CD4-positive, alpha-beta T cell treated with Interferon alpha-2 for 1 hour (primary cell): ENCODE data around the gene QSER1.

ENCODE experiments used
- DNase-seq, 2 donors: peaks; one replicate each; pipeline ENCODE4 v3.0.0-alpha.2; 2020 to 2022

Gene QSER1

GRCh38 chr11:32890843-32891656 lies 1.6 kb upstream of the QSER1 start:
- DNase-seq, result no peak

- DNase-seq, result no peak
Measured at GRCh38 chr11:32891657-32892354, 805 bp upstream of the QSER1 start.

- DNase-seq, result no peak
Measured at GRCh38 chr11:32893093-32893342, 407 bp downstream of the QSER1 start.

- peak; percentile 32 to 49 for DNase-seq
Measured at GRCh38 chr11:32893343-32894148, 935 bp downstream of the QSER1 start.

GRCh38 chr11:32894149-32894827 lies 1.7 kb downstream of the QSER1 start:
- peak in 1 of 2 donors; percentile 55 for DNase-seq

GRCh38 chr11:32894921-32895320 lies 2.3 kb downstream of the QSER1 start:
- no peak for DNase-seq

GRCh38 chr11:32895471-32895870 lies 2.9 kb downstream of the QSER1 start:
- no peak for DNase-seq

- no peak for DNase-seq
Measured at GRCh38 chr11:32897103-32897502, 4.5 kb downstream of the QSER1 start.

GRCh38 chr11:32899438-32899837 lies 6.8 kb downstream of the QSER1 start:
- DNase-seq, result no peak

GRCh38 chr11:32902089-32902665 lies 9.6 kb downstream of the QSER1 start:
- no peak for DNase-seq

- no peak for DNase-seq
Measured at GRCh38 chr11:32905028-32905667, 12.5 kb downstream of the QSER1 start.

- DNase-seq, result no peak
Measured at GRCh38 chr11:32908619-32909018, 16.0 kb downstream of the QSER1 start.

GRCh38 chr11:32911413-32911812 lies 18.8 kb downstream of the QSER1 start:
- DNase-seq, result no peak

GRCh38 chr11:32913445-32913844 lies 20.8 kb downstream of the QSER1 start:
- no peak for DNase-seq

GRCh38 chr11:32916361-32916760 lies 23.8 kb downstream of the QSER1 start:
- DNase-seq, result no peak

GRCh38 chr11:32916994-32917393 lies 24.4 kb downstream of the QSER1 start:
- DNase-seq, result no peak

- DNase-seq, result no peak
Measured at GRCh38 chr11:32918427-32918826, 25.8 kb downstream of the QSER1 start.

GRCh38 chr11:32919338-32919737 lies 26.7 kb downstream of the QSER1 start:
- DNase-seq, result no peak

GRCh38 chr11:32920570-32920969 lies 28.0 kb downstream of the QSER1 start:
- DNase-seq, result no peak

GRCh38 chr11:32921204-32921603 lies 28.6 kb downstream of the QSER1 start:
- no peak for DNase-seq

GRCh38 chr11:32931606-32932005 lies 39.0 kb downstream of the QSER1 start:
- no peak for DNase-seq

- no peak for DNase-seq
Measured at GRCh38 chr11:32932196-32932595, 39.6 kb downstream of the QSER1 start.
